WTC11 (cell line): ENCODE results near the gene PNLDC1.

Experiments used
- CREM ChIP-seq: sonication (generic); formaldehyde crosslinking; IDR thresholded peaks from 2 replicates; pipeline ENCODE4 v1.8.1; 2022; ENCODE audit warnings: mild to moderate bottlenecking, missing genetic modification reagents, moderate library complexity
- CTCF ChIP-seq: fragments of 200-600 bp; IDR thresholded peaks from 2 replicates; pipeline ENCODE4 v1.8.0; 2022; ENCODE audit warnings: antibody characterized with exemption
- HMGXB4 ChIP-seq: sonication (generic); formaldehyde crosslinking; IDR thresholded peaks from 2 replicates; pipeline ENCODE4 v1.8.1; 2023; ENCODE audit warnings: mild to moderate bottlenecking, moderate library complexity, missing genetic modification reagents
- NFYB ChIP-seq: sonication (generic); formaldehyde crosslinking; conservative IDR thresholded peaks from 2 replicates; pipeline ENCODE4 v1.8.0; 2022; ENCODE audit warnings: low read depth, missing genetic modification reagents
- SP1 ChIP-seq: sonication (generic); formaldehyde crosslinking; conservative IDR thresholded peaks from 2 replicates; pipeline ENCODE4 v1.8.1; 2022; ENCODE audit warnings: missing genetic modification reagents
- ZNF232 ChIP-seq: sonication (generic); formaldehyde crosslinking; IDR thresholded peaks from 2 replicates; pipeline ENCODE4 v1.8.0; 2022; ENCODE audit warnings: mild to moderate bottlenecking, missing genetic modification reagents
- TF ChIP-seq, protein P1 (sequence below): sonication (generic); formaldehyde crosslinking; IDR thresholded peaks from 2 replicates; pipeline ENCODE4 v1.8.1; 2023; ENCODE audit warnings: mild to moderate bottlenecking, missing genetic modification reagents, moderate library complexity

GRCh38 chr6:159761129-159761872, 38.8 kb upstream of the PNLDC1 start:
- TF ChIP-seq SP1 (CRISPR knock-in tag), result no peak
- TF ChIP-seq ZNF232 (CRISPR knock-in tag), result no peak
- TF ChIP-seq CTCF, result no peak
- no peak for TF ChIP-seq NFYB (CRISPR knock-in tag)
- TF ChIP-seq CREM (CRISPR knock-in tag), result no peak
- TF ChIP-seq HMGXB4 (CRISPR knock-in tag), result no peak
- TF ChIP-seq, protein P1, sequence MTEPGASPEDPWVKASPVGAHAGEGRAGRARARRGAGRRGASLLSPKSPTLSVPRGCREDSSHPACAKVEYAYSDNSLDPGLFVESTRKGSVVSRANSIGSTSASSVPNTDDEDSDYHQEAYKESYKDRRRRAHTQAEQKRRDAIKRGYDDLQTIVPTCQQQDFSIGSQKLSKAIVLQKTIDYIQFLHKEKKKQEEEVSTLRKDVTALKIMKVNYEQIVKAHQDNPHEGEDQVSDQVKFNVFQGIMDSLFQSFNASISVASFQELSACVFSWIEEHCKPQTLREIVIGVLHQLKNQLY (CRISPR knock-in tag), result no peak
